Stomach (tissue), 9 donors: ENCODE results near the gene WDR18. TPM values are rescaled to one million over a fixed set of nuclear protein-coding genes. Genes with fewer than 3 reads are reported as not detected.
A peak's percentile ranks its signal among the peaks of the same experiment; 100 is the strongest.

Experiments
- DNase-seq, 2 donors: peaks; one replicate each; pipeline versions ENCODE4 v3.0.0 to v3.0.0-alpha.2; 2013 to 2019
- H3K27ac ChIP-seq, 5 donors: fragments of 200-600 bp in 4 of 5; sonication (generic) in 4 of 5; one replicate each; pipeline ENCODE4 v1.5.1; 2013 to 2019; ENCODE audit warnings: mild to moderate bottlenecking in 1 of 5, moderate library complexity in 1 of 5
- H3K27me3 ChIP-seq, 3 donors: fragments of 200-600 bp; sonication (generic); one replicate each; pipeline ENCODE4 v1.5.1; 2017 to 2019; ENCODE audit warnings: mixed run types in 1 of 3
- H3K36me3 ChIP-seq, 4 donors: fragments of 200-600 bp; sonication (generic); 1 replicate in 3 of 4; 2 replicates in 1 of 4; pipeline ENCODE4 v1.5.1; 2016 to 2019
- H3K4me1 ChIP-seq, 4 donors: fragments of 200-600 bp; sonication (generic); one replicate each; pipeline ENCODE4 v1.5.1; 2016 to 2019
- H3K4me3 ChIP-seq, 4 donors: fragments of 200-600 bp; sonication (generic) in 3 of 4; one replicate each; pipeline ENCODE4 v1.5.1; 2016 to 2019; ENCODE audit warnings: mild to moderate bottlenecking in 1 of 4
- H3K9me3 ChIP-seq, 4 donors: fragments of 200-600 bp; sonication (generic); one replicate each; pipeline ENCODE4 v1.5.1; 2016 to 2019
- EP300 ChIP-seq: sonication (generic); formaldehyde crosslinking; IDR thresholded peaks from one replicate; pipeline ENCODE4 v1.6.1; 2017; ENCODE audit warnings: antibody characterized with exemption
- POLR2A ChIP-seq, 4 donors: fragments of 450-650 bp; IDR thresholded peaks; one replicate each; pipeline ENCODE4 v1.6.1; 2016; ENCODE audit warnings: antibody characterized with exemption in 4 of 4, control low read depth in 2 of 4, mild to moderate bottlenecking in 1 of 4, moderate library complexity in 1 of 4
- POLR2AphosphoS5 ChIP-seq, 3 donors: sonication (generic); formaldehyde crosslinking; IDR thresholded peaks; one replicate each; pipeline ENCODE4 v1.6.1; 2016; ENCODE audit warnings: antibody characterized with exemption in 3 of 3
- WGBS, 5 donors: extraction: QIAGEN DNeasy Blood & Tissue Kit in 3 of 5; methylation state at CpG; one replicate each; pipeline versions ENCODE4 v1.1.5 to v1.1.7; 2013 to 2018; 5-methylcytosine and 5-hydroxymethylcytosine counted together
- intact Hi-C: fragments of 100-400 bp; cut with DNase I; formaldehyde crosslinking; loops from one replicate; pipeline ENCODE4 v1.15.1; 2023; ENCODE audit warnings: low total_unique reads
- polyA plus RNA-seq, 3 donors: library from polyadenylated mRNA; stranded (reverse); fragments of 200-250 nt; gene quantifications; one replicate each; pipeline ENCODE4 v1.2.3, GENCODE V29; 2013
- total RNA-seq, 5 donors: library from RNA; depleted of rRNA; stranded (reverse); fragments of >200 nt; gene quantifications; one replicate each; pipeline versions ENCODE4 v1.1.0 to v1.2.3, GENCODE V29; 2014 to 2016
- TF ChIP-seq, protein P1 (sequence below), 7 experiments: fragments of 450-650 bp in 4 of 7; fragments of 200-600 bp in 3 of 7; sonication (generic) in 3 of 7; IDR thresholded peaks; one replicate each; pipeline ENCODE4 v1.5.1; 2016 to 2019; ENCODE audit warnings: antibody characterized with exemption in 7 of 7, control low read depth in 2 of 7, mild to moderate bottlenecking in 1 of 7
- donor health status: healthy with polysubstance abuse.
- donor health status: Bipolar disorder and iron deficiency.
- donor health status: healthy.

Gene WDR18
- total and polyA plus RNA-seq, 8 donors: 19.1 to 410 (median 60.6) TPM

DNA sequence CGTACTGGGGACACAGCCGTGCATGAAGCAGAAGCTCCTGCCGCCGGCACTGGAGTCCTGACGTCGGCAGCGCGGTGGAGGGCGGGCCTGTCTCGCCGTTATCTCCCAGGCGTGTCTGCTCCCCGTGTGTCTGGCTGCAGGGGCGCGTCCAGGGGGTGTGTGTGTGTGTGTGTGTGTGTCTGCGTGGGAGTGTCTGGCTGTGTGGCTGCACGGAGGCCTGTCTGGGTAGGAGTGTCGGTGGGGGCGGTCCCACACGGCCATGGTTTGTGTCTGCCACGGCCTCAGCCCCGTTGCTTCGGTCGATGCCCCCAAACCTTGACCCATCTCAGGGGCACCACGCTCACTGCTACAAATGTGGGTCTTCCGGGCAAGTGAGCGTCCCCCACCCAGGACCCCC is 40.0 kb upstream of the WDR18 start:
- TF ChIP-seq EP300 (no peak), POLR2AphosphoS5 (IDR thresholded peaks at IDR 0.05) (no peak), POLR2A (IDR thresholded peaks at IDR 0.05) (no peak)
- TF ChIP-seq, protein P1, sequence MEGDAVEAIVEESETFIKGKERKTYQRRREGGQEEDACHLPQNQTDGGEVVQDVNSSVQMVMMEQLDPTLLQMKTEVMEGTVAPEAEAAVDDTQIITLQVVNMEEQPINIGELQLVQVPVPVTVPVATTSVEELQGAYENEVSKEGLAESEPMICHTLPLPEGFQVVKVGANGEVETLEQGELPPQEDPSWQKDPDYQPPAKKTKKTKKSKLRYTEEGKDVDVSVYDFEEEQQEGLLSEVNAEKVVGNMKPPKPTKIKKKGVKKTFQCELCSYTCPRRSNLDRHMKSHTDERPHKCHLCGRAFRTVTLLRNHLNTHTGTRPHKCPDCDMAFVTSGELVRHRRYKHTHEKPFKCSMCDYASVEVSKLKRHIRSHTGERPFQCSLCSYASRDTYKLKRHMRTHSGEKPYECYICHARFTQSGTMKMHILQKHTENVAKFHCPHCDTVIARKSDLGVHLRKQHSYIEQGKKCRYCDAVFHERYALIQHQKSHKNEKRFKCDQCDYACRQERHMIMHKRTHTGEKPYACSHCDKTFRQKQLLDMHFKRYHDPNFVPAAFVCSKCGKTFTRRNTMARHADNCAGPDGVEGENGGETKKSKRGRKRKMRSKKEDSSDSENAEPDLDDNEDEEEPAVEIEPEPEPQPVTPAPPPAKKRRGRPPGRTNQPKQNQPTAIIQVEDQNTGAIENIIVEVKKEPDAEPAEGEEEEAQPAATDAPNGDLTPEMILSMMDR (IDR thresholded peaks at IDR 0.05): no peak
- H3K36me3 ChIP-seq: peaks cover 0 to 8% (median 2%) of the 10 kb centered on the region in 4 donors
- peaks cover 25 to 68% (median 40%) of the 10 kb centered on the region in 4 donors for H3K4me1 ChIP-seq
- no peak overlapping the region for H3K27ac ChIP-seq
- no peaks in the 10 kb centered on the region for H3K9me3 ChIP-seq
- no peak overlapping the region for H3K4me3 ChIP-seq
- DNase-seq: peak; percentile 74 to 93
- intact Hi-C loops: no loop called here
- WGBS, 5 donors: 35 to 65% (median 44%) methylated on average over 14 to 27 of the region's 27 CpGs
- peaks cover 0 to 12% (median 0%) of the 10 kb centered on the region in 3 donors for H3K27me3 ChIP-seq

DNA sequence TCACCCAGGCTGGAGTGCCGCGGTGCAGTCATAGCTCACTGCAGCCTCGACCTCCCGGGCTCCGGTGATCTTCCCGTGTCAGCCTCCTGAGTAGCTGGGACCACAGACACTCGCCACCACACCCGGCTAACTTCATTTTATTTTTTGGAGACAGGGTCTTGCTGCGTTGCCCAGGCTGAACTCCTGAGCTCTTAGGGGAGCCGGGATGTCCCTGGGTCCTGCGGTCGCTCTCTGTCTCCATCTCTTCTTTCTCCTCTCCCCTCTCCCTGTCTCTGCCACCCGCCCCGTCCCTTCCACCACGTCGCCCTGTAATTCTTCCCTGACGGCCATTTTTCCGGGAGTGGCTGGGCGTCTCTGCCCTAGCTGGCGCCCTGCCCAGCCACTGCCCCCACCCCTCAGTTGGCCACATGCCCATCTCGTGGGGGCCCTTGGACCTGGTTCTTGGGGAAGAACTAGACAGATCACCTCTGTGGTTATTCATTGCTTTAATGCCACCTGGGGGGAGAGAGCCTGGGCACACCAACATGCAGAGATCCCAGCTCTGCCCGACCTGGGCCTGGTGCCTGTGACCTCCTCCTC is 39.4 kb upstream of the WDR18 start:
- peak in 1 of 2 donors; percentile 79 for DNase-seq
- intact Hi-C loops: no loop called here
- whole genome bisulfite sequencing, 5 donors: 28 to 54% (median 51%) methylated on average over 22 of the region's 22 CpGs

DNA sequence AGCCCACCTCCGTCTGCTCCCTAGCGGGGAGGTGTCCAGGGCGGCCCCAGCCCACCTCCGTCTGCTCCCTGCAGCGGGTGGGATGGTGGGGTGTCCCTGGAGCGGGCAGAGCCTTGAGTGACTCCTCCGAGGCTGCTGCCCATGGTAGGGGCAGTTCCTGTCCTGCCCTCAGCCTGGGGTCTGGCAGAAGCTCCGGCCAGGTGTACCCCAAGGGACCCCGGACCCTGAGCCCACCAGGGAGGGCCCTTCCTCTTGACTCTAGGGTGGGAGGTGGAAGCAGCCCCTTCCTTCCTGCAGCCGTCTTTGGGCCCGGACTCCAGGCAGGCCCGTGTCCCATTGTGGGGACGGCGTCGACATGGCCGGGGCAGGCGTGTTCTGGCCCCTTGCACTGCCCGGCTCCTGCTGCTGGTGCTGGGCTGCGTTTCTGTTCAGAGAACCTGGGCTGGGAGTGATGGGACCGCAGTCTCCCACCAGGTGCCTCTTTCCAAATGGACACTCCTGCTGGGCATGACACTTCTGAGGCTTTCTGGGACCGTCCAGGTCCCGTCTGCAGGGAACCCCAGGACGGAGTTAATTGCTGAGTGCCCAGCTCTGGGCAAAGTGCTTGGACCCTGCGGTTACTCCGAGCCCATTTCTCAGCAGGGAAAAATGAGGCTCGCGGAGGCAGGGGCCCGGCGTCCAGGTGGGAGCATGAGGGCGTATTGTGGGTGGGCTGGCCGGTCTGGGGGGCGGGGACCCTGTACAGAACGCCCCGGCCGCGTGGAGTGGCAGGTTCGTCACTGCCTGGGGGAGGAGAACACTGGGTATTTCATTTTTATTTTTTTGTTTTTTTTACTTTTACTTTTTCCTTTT is 38.5 kb upstream of the WDR18 start:
- no peak for DNase-seq
- no peak overlapping the region for H3K27ac ChIP-seq
- H3K4me3 ChIP-seq: no peak overlapping the region
- 84 to 89% (median 86%) methylated on average over 22 to 37 of the region's 37 CpGs for WGBS, 5 donors
- no peak for TF ChIP-seq POLR2A (IDR thresholded peaks at IDR 0.05)
- TF ChIP-seq POLR2AphosphoS5 (IDR thresholded peaks at IDR 0.05): no peak
- TF ChIP-seq, protein P1 (IDR thresholded peaks at IDR 0.05): no peak
- TF ChIP-seq EP300: no peak
- peaks cover 19 to 55% (median 28%) of the 10 kb centered on the region in 4 donors for H3K4me1 ChIP-seq
- H3K9me3 ChIP-seq: no peaks in the 10 kb centered on the region
- intact Hi-C loops: no loop called here
- peaks cover 0 to 8% (median 2%) of the 10 kb centered on the region in 4 donors for H3K36me3 ChIP-seq
- H3K27me3 ChIP-seq: peaks cover 0 to 12% (median 0%) of the 10 kb centered on the region in 3 donors

More for the DNA sequence above, 39.4 kb upstream of the WDR18 start:
- Histone ChIP-seq H3K4me3 (no peak overlapping the region), H3K9me3 (no peaks in the 10 kb centered on the region), H3K4me1 (peaks cover 25 to 64% (median 37%) of the 10 kb centered on the region in 4 donors), H3K36me3 (peaks cover 0 to 8% (median 2%) of the 10 kb centered on the region in 4 donors), H3K27ac (no peak overlapping the region), H3K27me3 (peaks cover 0 to 12% (median 0%) of the 10 kb centered on the region in 3 donors)
- TF ChIP-seq EP300: no peak
- TF ChIP-seq, protein P1 (IDR thresholded peaks at IDR 0.05): no peak
- no peak for TF ChIP-seq POLR2A (IDR thresholded peaks at IDR 0.05)
- no peak for TF ChIP-seq POLR2AphosphoS5 (IDR thresholded peaks at IDR 0.05)

DNA sequence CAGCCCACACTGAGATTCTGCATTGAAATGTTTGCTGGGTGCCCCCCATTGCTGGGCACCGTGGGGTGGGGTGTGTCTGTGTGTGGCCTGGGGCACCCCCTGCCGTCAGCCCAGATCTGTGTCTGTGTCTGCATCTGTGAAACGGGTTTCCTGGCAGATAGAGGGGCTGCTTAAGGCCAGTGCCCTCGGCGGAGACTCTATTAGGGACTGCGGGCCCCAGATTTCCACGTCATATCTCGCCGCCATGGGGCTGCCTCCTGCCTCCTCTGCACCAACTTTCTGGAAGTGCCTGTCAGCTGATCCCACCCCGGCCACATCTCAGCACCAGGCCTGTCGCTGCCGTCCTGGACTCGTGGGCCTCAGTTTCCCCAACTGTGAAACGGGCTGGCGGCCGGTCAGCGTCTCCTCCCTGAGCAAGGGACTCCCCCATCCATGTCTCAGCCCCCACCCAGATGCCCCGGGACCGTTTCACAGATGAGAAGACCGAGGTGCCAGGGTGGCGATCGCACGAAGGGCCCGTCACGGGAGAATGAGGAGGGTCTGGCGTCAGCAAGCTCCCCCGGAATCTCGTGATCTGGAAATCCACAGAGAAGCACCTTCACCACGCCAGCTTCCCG is 36.9 kb upstream of the WDR18 start:
- intact Hi-C loops: no loop called here
- Histone ChIP-seq H3K27me3 (peaks cover 0 to 9% (median 0%) of the 10 kb centered on the region in 3 donors), H3K4me3 (no peak overlapping the region), H3K36me3 (peaks cover 0 to 8% (median 2%) of the 10 kb centered on the region in 4 donors), H3K27ac (no peak overlapping the region), H3K4me1 (peaks cover 6 to 39% (median 13%) of the 10 kb centered on the region in 4 donors), H3K9me3 (no peaks in the 10 kb centered on the region)
- 85 to 88% (median 87%) methylated on average over 17 to 30 of the region's 30 CpGs for WGBS, 5 donors
- TF ChIP-seq EP300 (no peak), POLR2A (IDR thresholded peaks at IDR 0.05) (no peak), POLR2AphosphoS5 (IDR thresholded peaks at IDR 0.05) (no peak)
- TF ChIP-seq, protein P1 (IDR thresholded peaks at IDR 0.05): no peak
- no peak for DNase-seq
